Right atrium auricular region (tissue), 2 donors: ENCODE results near the gene B3GNT5. TPM values are rescaled to one million over a fixed set of nuclear protein-coding genes. Genes with fewer than 3 reads are reported as not detected.

Experiments
- DNase-seq: peaks from one replicate; pipeline ENCODE4 v3.0.0-alpha.2; 2019; ENCODE audit warnings: low spot score
- H3K27ac ChIP-seq, 2 donors: fragments of 200-600 bp; sonication (generic); 1 replicate in 1 of 2; 2 replicates in 1 of 2; pipeline ENCODE4 v1.5.1; 2016 to 2019
- H3K27me3 ChIP-seq, 2 donors: fragments of 200-600 bp; sonication (generic); one replicate each; pipeline versions ENCODE4 v1.5.1 to v1.6.0; 2017 to 2019
- H3K36me3 ChIP-seq: fragments of 200-600 bp; sonication (generic); one replicate; pipeline ENCODE4 v1.5.1; 2016
- H3K4me1 ChIP-seq, 2 donors: fragments of 200-600 bp; sonication (generic); one replicate each; pipeline versions ENCODE4 v1.5.1 to v1.6.0; 2017 to 2019
- H3K4me3 ChIP-seq, 2 donors: fragments of 200-600 bp; sonication (generic); 1 replicate in 1 of 2; 2 replicates in 1 of 2; pipeline ENCODE4 v1.5.1; 2017 to 2019; ENCODE audit warnings: mild to moderate bottlenecking in 1 of 2, moderate library complexity in 1 of 2
- H3K9me3 ChIP-seq, 2 donors: fragments of 200-600 bp; sonication (generic); one replicate each; pipeline ENCODE4 v1.5.1; 2019
- total RNA-seq, 2 donors: library from RNA; depleted of rRNA; stranded (reverse); fragments of >200 nt; gene quantifications; one replicate each; pipeline ENCODE4 v1.1.0, GENCODE V29; 2016
- TF ChIP-seq, protein P1 (sequence below), 2 donors: fragments of 200-600 bp; sonication (generic); IDR thresholded peaks; one replicate each; pipeline ENCODE4 v1.5.1; 2019; ENCODE audit warnings: antibody characterized with exemption in 2 of 2

The B3GNT5 gene
- total RNA-seq, 2 donors from 2014 or later: 1.7 to 2.0 TPM

DNA sequence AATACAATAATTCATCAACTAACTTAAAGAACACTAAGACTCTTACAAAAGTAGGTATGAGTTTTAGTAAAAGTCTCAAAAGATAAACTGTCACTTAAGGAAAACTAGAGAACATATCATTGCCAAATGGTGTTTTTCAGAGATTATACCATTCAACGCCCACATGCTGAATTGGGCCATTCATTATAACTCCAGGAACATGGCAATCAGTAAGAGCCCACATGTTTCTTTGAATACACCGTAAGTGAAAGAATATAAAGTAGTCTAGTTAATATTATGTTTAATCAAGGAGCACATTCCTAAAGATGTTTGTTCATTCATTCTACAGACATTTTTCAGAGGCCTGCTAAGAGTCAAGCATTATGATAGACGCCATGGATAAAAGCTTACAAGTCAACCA, 22.9 kb downstream of the B3GNT5 start:
- Histone ChIP-seq H3K27me3 (no peaks in the 10 kb centered on the region), H3K4me1 (peaks cover 0 to 7% of the 10 kb centered on the region in 2 donors), H3K27ac (no peak overlapping the region), H3K9me3 (no peaks in the 10 kb centered on the region), H3K4me3 (no peak overlapping the region), H3K36me3 (no peaks in the 10 kb centered on the region)
- DNase-seq: no peak
- TF ChIP-seq, protein P1, sequence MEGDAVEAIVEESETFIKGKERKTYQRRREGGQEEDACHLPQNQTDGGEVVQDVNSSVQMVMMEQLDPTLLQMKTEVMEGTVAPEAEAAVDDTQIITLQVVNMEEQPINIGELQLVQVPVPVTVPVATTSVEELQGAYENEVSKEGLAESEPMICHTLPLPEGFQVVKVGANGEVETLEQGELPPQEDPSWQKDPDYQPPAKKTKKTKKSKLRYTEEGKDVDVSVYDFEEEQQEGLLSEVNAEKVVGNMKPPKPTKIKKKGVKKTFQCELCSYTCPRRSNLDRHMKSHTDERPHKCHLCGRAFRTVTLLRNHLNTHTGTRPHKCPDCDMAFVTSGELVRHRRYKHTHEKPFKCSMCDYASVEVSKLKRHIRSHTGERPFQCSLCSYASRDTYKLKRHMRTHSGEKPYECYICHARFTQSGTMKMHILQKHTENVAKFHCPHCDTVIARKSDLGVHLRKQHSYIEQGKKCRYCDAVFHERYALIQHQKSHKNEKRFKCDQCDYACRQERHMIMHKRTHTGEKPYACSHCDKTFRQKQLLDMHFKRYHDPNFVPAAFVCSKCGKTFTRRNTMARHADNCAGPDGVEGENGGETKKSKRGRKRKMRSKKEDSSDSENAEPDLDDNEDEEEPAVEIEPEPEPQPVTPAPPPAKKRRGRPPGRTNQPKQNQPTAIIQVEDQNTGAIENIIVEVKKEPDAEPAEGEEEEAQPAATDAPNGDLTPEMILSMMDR (IDR thresholded peaks at IDR 0.05): no peak

DNA sequence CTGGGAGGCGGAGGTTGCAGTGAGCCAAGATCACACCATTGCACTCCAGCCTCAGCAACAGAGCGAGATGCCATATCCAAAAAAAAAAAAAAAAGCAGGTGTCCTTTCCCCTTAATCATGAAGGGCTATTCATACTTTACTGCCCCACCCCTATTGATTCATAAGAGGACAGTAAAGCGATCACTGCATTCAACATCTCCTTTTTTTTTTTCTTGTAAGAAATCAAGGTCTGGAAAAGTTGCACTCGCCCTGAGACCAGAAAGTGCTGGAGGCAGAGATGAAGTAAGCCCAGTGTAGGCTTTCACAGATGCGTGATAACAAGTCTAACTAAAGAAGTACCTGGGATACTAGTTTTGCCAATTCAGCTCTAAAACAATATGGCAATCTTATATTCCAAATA, 24.2 kb downstream of the B3GNT5 start:
- Histone ChIP-seq H3K9me3 (no peaks in the 10 kb centered on the region), H3K4me1 (peaks cover 0 to 7% of the 10 kb centered on the region in 2 donors), H3K36me3 (no peaks in the 10 kb centered on the region), H3K4me3 (no peak overlapping the region), H3K27ac (no peak overlapping the region), H3K27me3 (no peaks in the 10 kb centered on the region)
- no peak for DNase-seq
- TF ChIP-seq, protein P1 (IDR thresholded peaks at IDR 0.05): no peak

DNA sequence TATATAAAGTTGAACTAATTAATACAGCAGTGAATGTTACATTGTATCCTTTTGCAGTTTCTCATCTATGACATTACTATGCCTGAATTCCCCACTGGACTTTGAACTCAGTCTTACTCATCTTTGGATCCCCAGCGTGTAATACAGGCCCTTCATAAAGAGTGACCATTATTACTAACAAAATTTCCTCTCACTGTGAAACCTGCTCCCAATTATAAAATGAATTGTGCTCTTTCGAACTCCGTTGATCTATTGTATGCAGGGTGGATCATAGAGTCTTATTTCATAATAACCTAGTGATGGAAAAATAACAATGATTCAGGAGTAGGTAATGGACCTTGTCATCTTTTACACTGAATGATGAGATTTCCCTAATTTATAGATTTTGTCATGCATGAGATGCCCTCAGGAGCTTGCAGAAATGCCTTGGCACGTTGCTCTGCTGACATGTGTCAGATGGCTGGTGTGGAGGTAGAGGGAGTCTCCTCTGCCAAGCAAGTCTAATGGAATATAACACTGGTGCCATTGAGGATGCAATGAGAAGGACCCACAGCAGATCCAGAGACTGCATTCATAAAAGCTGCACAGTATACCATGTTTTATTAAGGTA, 25.5 kb downstream of the B3GNT5 start:
- peaks cover 0 to 7% of the 10 kb centered on the region in 2 donors for H3K4me1 ChIP-seq
- TF ChIP-seq, protein P1 (IDR thresholded peaks at IDR 0.05): no peak
- no peak for DNase-seq
- H3K9me3 ChIP-seq: no peaks in the 10 kb centered on the region
- no peak overlapping the region for H3K27ac ChIP-seq
- no peak overlapping the region for H3K4me3 ChIP-seq
- no peaks in the 10 kb centered on the region for H3K27me3 ChIP-seq
- no peaks in the 10 kb centered on the region for H3K36me3 ChIP-seq

DNA sequence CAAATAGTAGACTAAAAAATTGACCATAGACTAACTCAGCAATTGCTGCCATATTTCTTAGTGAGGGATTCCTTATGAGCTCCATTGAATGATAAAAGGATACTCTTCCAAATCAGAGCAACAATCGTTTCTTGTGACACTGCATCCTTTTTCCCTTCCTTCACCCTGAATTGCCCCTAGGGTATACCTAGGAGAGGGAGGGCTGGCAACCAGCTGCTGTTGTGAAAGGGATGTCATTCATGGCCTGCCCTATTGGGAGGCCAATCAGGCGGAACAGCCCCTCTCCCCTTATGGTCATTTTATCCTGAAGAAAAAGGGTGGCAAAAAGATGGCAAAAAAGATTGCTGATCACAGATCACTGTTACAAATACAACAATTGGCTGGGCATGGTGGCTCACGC, 26.3 kb downstream of the B3GNT5 start:
- Histone ChIP-seq H3K4me3 (no peak overlapping the region), H3K27me3 (no peaks in the 10 kb centered on the region), H3K9me3 (no peaks in the 10 kb centered on the region), H3K27ac (no peak overlapping the region), H3K36me3 (no peaks in the 10 kb centered on the region), H3K4me1 (peaks cover 0 to 7% of the 10 kb centered on the region in 2 donors)
- no peak for DNase-seq
- TF ChIP-seq, protein P1 (IDR thresholded peaks at IDR 0.05): no peak

DNA sequence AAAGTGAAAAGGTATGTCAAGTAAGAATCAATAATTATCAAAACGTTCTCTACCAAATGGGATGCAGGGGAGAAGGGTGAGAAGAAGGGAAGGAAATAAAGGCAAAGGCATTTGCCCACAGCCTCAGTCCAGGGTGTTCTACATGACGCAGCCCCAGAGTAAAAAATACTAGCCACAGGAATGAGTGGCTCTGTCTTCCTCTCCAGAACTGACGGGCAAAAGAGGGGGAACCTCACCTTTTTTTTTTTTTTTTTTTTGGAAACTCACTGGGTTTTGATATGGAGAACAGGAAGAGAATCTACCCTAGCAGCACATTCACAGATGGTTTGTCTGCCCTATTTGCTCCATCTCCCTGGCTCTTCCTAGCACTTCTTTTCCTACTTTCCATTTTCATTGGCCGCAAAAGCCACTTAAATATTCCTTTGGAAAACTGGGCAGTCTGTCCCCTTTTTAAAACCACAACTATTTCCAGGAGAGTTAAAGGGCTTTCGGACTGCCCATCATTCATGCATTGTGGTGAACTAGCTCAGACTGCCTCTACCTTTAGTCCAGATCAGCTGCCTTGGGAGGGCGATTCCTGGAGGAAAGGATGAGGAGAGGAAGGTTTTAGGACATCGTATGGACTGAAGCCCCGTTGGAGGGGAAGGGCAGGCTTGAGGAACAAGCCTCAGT, 28.2 kb downstream of the B3GNT5 start:
- TF ChIP-seq, protein P1 (IDR thresholded peaks at IDR 0.05): no peak
- Histone ChIP-seq H3K36me3 (no peaks in the 10 kb centered on the region), H3K4me1 (peaks cover 0 to 17% of the 10 kb centered on the region in 2 donors)

More for the DNA sequence above, 28.2 kb downstream of the B3GNT5 start:
- no peak for DNase-seq
- Histone ChIP-seq H3K27ac (no peak overlapping the region), H3K27me3 (no peaks in the 10 kb centered on the region), H3K4me3 (no peak overlapping the region), H3K9me3 (no peaks in the 10 kb centered on the region)
